Activated naive CD4-positive, alpha-beta T cell treated with anti-CD3 and anti-CD28 coated beads for 36 hours (primary cell): Measurements from ENCODE around the gene ATOH7. TPM values are rescaled to one million over a fixed set of nuclear protein-coding genes. Genes with fewer than 3 reads are reported as not detected.
A peak's percentile ranks its signal among the peaks of the same experiment; 100 is the strongest.

Experiments
- CTCF ChIA-PET: fragments of 350-600 bp; sonication (Branson Sonifier 250); formaldehyde crosslinking; loops from one replicate; lab custom pipeline; 2021; ENCODE audit warnings: antibody characterized with exemption; lab: Charles Lee
- DNase-seq: peaks from one replicate; pipeline ENCODE4 v3.0.0-alpha.2; 2020
- H3K27ac Mint-ChIP-seq: one replicate; pipeline ENCODE4 v1.8.0; 2021; ENCODE audit warnings: mild to moderate bottlenecking, mixed read lengths
- H3K27me3 Mint-ChIP-seq: one replicate; pipeline ENCODE4 v1.8.0; 2021; ENCODE audit warnings: low read depth, mixed read lengths
- H3K36me3 Mint-ChIP-seq: one replicate; pipeline ENCODE4 v1.8.0; 2021; ENCODE audit warnings: low read depth, mixed read lengths
- H3K4me1 Mint-ChIP-seq: one replicate; pipeline ENCODE4 v1.8.0; 2021; ENCODE audit warnings: low read depth, mixed read lengths
- H3K4me3 Mint-ChIP-seq: one replicate; pipeline ENCODE4 v1.8.0; 2021; ENCODE audit warnings: mild to moderate bottlenecking, moderate library complexity, mixed read lengths
- H3K9me3 Mint-ChIP-seq: one replicate; pipeline ENCODE4 v1.8.0; 2021; ENCODE audit warnings: mixed read lengths
- intact Hi-C: fragments of 100-400 bp; cut with micrococcal nuclease; formaldehyde crosslinking; loops from one replicate; pipeline ENCODE4 v1.15.1; 2023
- total RNA-seq, 2 experiments: library from RNA; stranded (reverse); gene quantifications; one replicate each; pipeline ENCODE4 v1.2.3, GENCODE V29; 2021

Gene ATOH7
- total RNA-seq, 2 experiments from 2014 or later: not detected

GRCh38 chr10:68233046-68233445 lies 1.1 kb upstream of the ATOH7 start:
- intact Hi-C loops: loop anchor here (5.0 kb wide), 1 partner anchor 69 kb away; no protein-coding TSS in a partner anchor
- CTCF ChIA-PET: no interaction called here
- H3K4me1 Mint-ChIP-seq: peaks cover 7% of the 10 kb centered on the region
- H3K27ac Mint-ChIP-seq: no peak overlapping the region
- no peaks in the 10 kb centered on the region for H3K36me3 Mint-ChIP-seq
- H3K4me3 Mint-ChIP-seq: no peak overlapping the region
- no peak for DNase-seq
- H3K9me3 Mint-ChIP-seq: no peaks in the 10 kb centered on the region
- H3K27me3 Mint-ChIP-seq: peaks cover 31% of the 10 kb centered on the region

GRCh38 chr10:68231106-68231816 lies 652 bp downstream of the ATOH7 start:
- intact Hi-C loops: loop anchor here (1.0 to 5.0 kb wide), 2 partner anchors 71 to 101 kb away; partner anchors contain the start of genes HNRNPH3 and PBLD
- Mint-ChIP-seq H3K36me3 (no peaks in the 10 kb centered on the region), H3K4me3 (peak overlapping the region; percentile 71), H3K9me3 (no peaks in the 10 kb centered on the region), H3K27me3 (peaks cover 35% of the 10 kb centered on the region), H3K4me1 (peaks cover 7% of the 10 kb centered on the region), H3K27ac (no peak overlapping the region)
- CTCF ChIA-PET: interaction anchor here (0.6 to 1.7 kb wide), 9 partner anchors 10 to 256 kb away, joined by 3 to 7 read pairs (median 4); no protein-coding TSS in a partner anchor
- DNase-seq: peak; percentile 38

- no peak for DNase-seq
- H3K9me3 Mint-ChIP-seq: no peaks in the 10 kb centered on the region
- peaks cover 35% of the 10 kb centered on the region for H3K27me3 Mint-ChIP-seq
- H3K36me3 Mint-ChIP-seq: no peaks in the 10 kb centered on the region
- intact Hi-C loops: loop anchor here (5.0 kb wide), 1 partner anchor 72 kb away; no protein-coding TSS in a partner anchor
- peaks cover 7% of the 10 kb centered on the region for H3K4me1 Mint-ChIP-seq
- H3K4me3 Mint-ChIP-seq: peak overlapping the region; percentile 71
- CTCF ChIA-PET: interaction anchor here (0.5 to 1.7 kb wide), 6 partner anchors 9 to 362 kb away, joined by 3 to 7 read pairs (median 3); partner anchors contain the start of gene RUFY2
- H3K27ac Mint-ChIP-seq: no peak overlapping the region
Observed at GRCh38 chr10:68230268-68230667, 1.6 kb downstream of the ATOH7 start.

GRCh38 chr10:68224810-68225209 lies 7.1 kb downstream of the ATOH7 start:
- Mint-ChIP-seq H3K36me3 (no peaks in the 10 kb centered on the region), H3K27me3 (peaks cover 16% of the 10 kb centered on the region), H3K4me3 (no peak overlapping the region), H3K9me3 (no peaks in the 10 kb centered on the region), H3K27ac (no peak overlapping the region), H3K4me1 (no peaks in the 10 kb centered on the region)
- DNase-seq: no peak
- CTCF ChIA-PET: interaction anchor here (1.3 to 3.1 kb wide), 2 partner anchors 12 kb away, joined by 5 to 15 read pairs; no protein-coding TSS in a partner anchor
- intact Hi-C loops: no loop called here

- CTCF ChIA-PET: interaction anchor here (0.6 to 3.1 kb wide), 5 partner anchors 9 to 672 kb away, joined by 3 to 15 read pairs (median 3); no protein-coding TSS in a partner anchor
- peaks cover 7% of the 10 kb centered on the region for H3K27me3 Mint-ChIP-seq
- H3K36me3 Mint-ChIP-seq: no peaks in the 10 kb centered on the region
- no peaks in the 10 kb centered on the region for H3K4me1 Mint-ChIP-seq
- intact Hi-C loops: no loop called here
- no peaks in the 10 kb centered on the region for H3K9me3 Mint-ChIP-seq
- no peak overlapping the region for H3K4me3 Mint-ChIP-seq
- DNase-seq: peak; percentile 25
- H3K27ac Mint-ChIP-seq: no peak overlapping the region
Observed at GRCh38 chr10:68223535-68224165, 8.3 kb downstream of the ATOH7 start.

- no peak overlapping the region for H3K4me3 Mint-ChIP-seq
- no peak for DNase-seq
- H3K4me1 Mint-ChIP-seq: no peaks in the 10 kb centered on the region
- CTCF ChIA-PET: interaction anchor here (3.1 kb wide), 1 partner anchor 9 kb away, joined by 15 read pairs; no protein-coding TSS in a partner anchor
- H3K9me3 Mint-ChIP-seq: no peaks in the 10 kb centered on the region
- no peaks in the 10 kb centered on the region for H3K27me3 Mint-ChIP-seq
- intact Hi-C loops: no loop called here
- H3K27ac Mint-ChIP-seq: no peak overlapping the region
- no peaks in the 10 kb centered on the region for H3K36me3 Mint-ChIP-seq
Observed at GRCh38 chr10:68222391-68222790, 9.5 kb downstream of the ATOH7 start.

- H3K27ac Mint-ChIP-seq: no peak overlapping the region
- CTCF ChIA-PET: interaction anchor here (0.6 kb wide), 1 partner anchor 9 kb away, joined by 3 read pairs; no protein-coding TSS in a partner anchor
- DNase-seq: no peak
- no peaks in the 10 kb centered on the region for H3K4me1 Mint-ChIP-seq
- H3K9me3 Mint-ChIP-seq: no peaks in the 10 kb centered on the region
- H3K27me3 Mint-ChIP-seq: no peaks in the 10 kb centered on the region
- intact Hi-C loops: no loop called here
- no peaks in the 10 kb centered on the region for H3K36me3 Mint-ChIP-seq
- H3K4me3 Mint-ChIP-seq: no peak overlapping the region
Observed at GRCh38 chr10:68221196-68221595, 10.7 kb downstream of the ATOH7 start.

- intact Hi-C loops: no loop called here
Observed at GRCh38 chr10:68218786-68219185, 13.1 kb downstream of the ATOH7 start.

GRCh38 chr10:68212721-68213352 lies 19.1 kb downstream of the ATOH7 start:
- intact Hi-C loops: loop anchor here (1.0 kb wide), 3 partner anchors 89 to 684 kb away; no protein-coding TSS in a partner anchor
- CTCF ChIA-PET: interaction anchor here (0.8 to 2.4 kb wide), 37 partner anchors 10 to 347 kb away, joined by 3 to 46 read pairs (median 4); partner anchors contain the start of genes ATOH7, HNRNPH3 and PBLD
- no peaks in the 10 kb centered on the region for H3K27me3 Mint-ChIP-seq
- no peaks in the 10 kb centered on the region for H3K36me3 Mint-ChIP-seq
- no peaks in the 10 kb centered on the region for H3K4me1 Mint-ChIP-seq
- peak; percentile 9 for DNase-seq
- H3K27ac Mint-ChIP-seq: no peak overlapping the region
- H3K4me3 Mint-ChIP-seq: no peak overlapping the region
- no peaks in the 10 kb centered on the region for H3K9me3 Mint-ChIP-seq

More at GRCh38 chr10:68218786-68219185, 13.1 kb downstream of the ATOH7 start:
- Mint-ChIP-seq H3K4me1 (no peaks in the 10 kb centered on the region), H3K36me3 (no peaks in the 10 kb centered on the region), H3K27ac (no peak overlapping the region), H3K27me3 (no peaks in the 10 kb centered on the region), H3K9me3 (no peaks in the 10 kb centered on the region), H3K4me3 (no peak overlapping the region)
- no peak for DNase-seq
- CTCF ChIA-PET: interaction anchor here (0.6 kb wide), 2 partner anchors 45 to 60 kb away, joined by 3 read pairs; no protein-coding TSS in a partner anchor

GRCh38 chr10:68211669-68212068 lies 20.2 kb downstream of the ATOH7 start:
- intact Hi-C loops: loop anchor here (1.0 kb wide), 3 partner anchors 91 to 686 kb away; no protein-coding TSS in a partner anchor
- CTCF ChIA-PET: interaction anchor here (0.6 to 2.4 kb wide), 9 partner anchors 10 to 357 kb away, joined by 3 to 46 read pairs (median 5); no protein-coding TSS in a partner anchor
- no peak for DNase-seq
- H3K4me3 Mint-ChIP-seq: no peak overlapping the region
- H3K27ac Mint-ChIP-seq: no peak overlapping the region
- H3K36me3 Mint-ChIP-seq: no peaks in the 10 kb centered on the region
- H3K27me3 Mint-ChIP-seq: no peaks in the 10 kb centered on the region
- H3K4me1 Mint-ChIP-seq: no peaks in the 10 kb centered on the region
- H3K9me3 Mint-ChIP-seq: no peaks in the 10 kb centered on the region

GRCh38 chr10:68208424-68209042 lies 23.4 kb downstream of the ATOH7 start:
- peak; percentile 63 for DNase-seq
- H3K4me1 Mint-ChIP-seq: no peaks in the 10 kb centered on the region
- no peaks in the 10 kb centered on the region for H3K36me3 Mint-ChIP-seq
- no peak overlapping the region for H3K27ac Mint-ChIP-seq
- intact Hi-C loops: loop anchor here (1.0 to 2.0 kb wide), 3 partner anchors 52 to 420 kb away; no protein-coding TSS in a partner anchor
- no peak overlapping the region for H3K4me3 Mint-ChIP-seq
- no peaks in the 10 kb centered on the region for H3K9me3 Mint-ChIP-seq
- no peaks in the 10 kb centered on the region for H3K27me3 Mint-ChIP-seq
- CTCF ChIA-PET: interaction anchor here (0.7 to 1.9 kb wide), 5 partner anchors 8 to 420 kb away, joined by 3 to 7 read pairs (median 5); no protein-coding TSS in a partner anchor
